Mucosa of rectum (tissue), 2 donors: ENCODE measurements around the gene TREH.
"Not testable (repeated sequence)": the region's sequence is repeated elsewhere in the genome, so short reads cannot be mapped to it uniquely, and the experiment has no call there.

Source experiments
- H3K27ac ChIP-seq, 2 donors: one replicate each; pipeline ENCODE4 v1.7.0; 2013; ENCODE audit warnings: inconsistent platforms in 2 of 2, low read depth in 2 of 2, low read length in 2 of 2
- H3K27me3 ChIP-seq, 2 donors: one replicate each; pipeline ENCODE4 v1.7.0; 2013; ENCODE audit warnings: low read length in 2 of 2; ENCODE audit not compliant: control insufficient read depth in 2 of 2, insufficient read depth in 2 of 2
- H3K36me3 ChIP-seq, 2 donors: one replicate each; pipeline ENCODE4 v1.7.0; 2013; ENCODE audit warnings: low read length in 2 of 2; ENCODE audit not compliant: control insufficient read depth in 2 of 2, insufficient read depth in 2 of 2
- H3K4me1 ChIP-seq, 2 donors: one replicate each; pipeline ENCODE4 v1.7.0; 2013; ENCODE audit warnings: low read length in 2 of 2, mild to moderate bottlenecking in 1 of 2; ENCODE audit not compliant: control insufficient read depth in 2 of 2, insufficient read depth in 2 of 2
- H3K4me3 ChIP-seq, 2 donors: one replicate each; pipeline ENCODE4 v1.7.0; 2013; ENCODE audit warnings: low read length in 2 of 2
- H3K9ac ChIP-seq, 2 donors: one replicate each; pipeline ENCODE4 v1.7.0; 2013; ENCODE audit warnings: low read length in 2 of 2, low read depth in 1 of 2, mild to moderate bottlenecking in 1 of 2
- H3K9me3 ChIP-seq, 2 donors: one replicate each; pipeline ENCODE4 v1.7.0; 2013; ENCODE audit warnings: low read length in 2 of 2; ENCODE audit not compliant: control insufficient read depth in 2 of 2
- donor health status: healthy.
- donor health status: Normal muscosa, but diverticular disease.

The TREH gene

GRCh38 chr11:118688339-118688738 is 8.9 kb upstream of the TREH start:
- H3K4me1 ChIP-seq = peaks cover 5 to 10% of the 10 kb centered on the region in 2 donors

DNA sequence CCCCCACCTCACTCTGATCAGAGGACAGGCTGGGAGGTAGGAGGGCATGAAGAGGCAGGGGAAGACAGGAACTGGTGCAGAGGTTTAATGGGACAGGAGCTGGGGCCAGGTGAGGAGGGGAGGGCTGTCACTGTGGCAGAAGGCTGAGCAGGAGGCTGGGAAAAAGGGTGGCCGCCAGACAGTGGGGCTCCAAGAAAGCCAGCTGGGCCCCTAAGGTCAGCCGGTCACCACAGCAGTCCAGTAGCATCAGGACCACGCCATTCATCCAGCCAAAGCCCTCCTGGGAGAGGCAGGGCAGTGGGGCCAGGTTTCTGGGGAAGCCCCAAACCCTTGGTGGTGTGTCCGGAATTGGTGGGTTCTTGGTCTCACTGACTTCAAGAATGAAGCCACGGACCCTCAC is 8.5 kb upstream of the TREH start:
- Histone ChIP-seq H3K27me3 (no peaks in the 10 kb centered on the region), H3K27ac (no peak overlapping the region), H3K4me1 (peaks cover 5 to 10% of the 10 kb centered on the region in 2 donors), H3K9me3 (no peaks in the 10 kb centered on the region), H3K4me3 (no peak overlapping the region), H3K9ac (no peak overlapping the region), H3K36me3 (no peaks in the 10 kb centered on the region)

More at GRCh38 chr11:118688339-118688738, 8.9 kb upstream of the TREH start:
- H3K27me3 ChIP-seq, H3K9ac ChIP-seq, H3K4me3 ChIP-seq, H3K9me3 ChIP-seq, H3K27ac ChIP-seq, H3K36me3 ChIP-seq: not testable (repeated sequence)

GRCh38 chr11:118684187-118684586 is 4.7 kb upstream of the TREH start:
- H3K9ac ChIP-seq = no peak overlapping the region
- peaks cover 0 to 2% of the 10 kb centered on the region in 2 donors for H3K27me3 ChIP-seq
- H3K27ac ChIP-seq = no peak overlapping the region
- no peak overlapping the region for H3K4me3 ChIP-seq
- peaks cover 3 to 7% of the 10 kb centered on the region in 2 donors for H3K4me1 ChIP-seq
- H3K9me3 ChIP-seq = no peaks in the 10 kb centered on the region
- no peaks in the 10 kb centered on the region for H3K36me3 ChIP-seq

GRCh38 chr11:118682939-118683338 is 3.5 kb upstream of the TREH start:
- H3K27me3 ChIP-seq, H3K27ac ChIP-seq, H3K9ac ChIP-seq, H3K9me3 ChIP-seq, H3K36me3 ChIP-seq, H3K4me3 ChIP-seq: not testable (repeated sequence)
- peaks cover 3 to 12% of the 10 kb centered on the region in 2 donors for H3K4me1 ChIP-seq

- no peak overlapping the region for H3K9ac ChIP-seq
- H3K27ac ChIP-seq = no peak overlapping the region
Measured at GRCh38 chr11:118682372-118682771, 2.9 kb upstream of the TREH start.

DNA sequence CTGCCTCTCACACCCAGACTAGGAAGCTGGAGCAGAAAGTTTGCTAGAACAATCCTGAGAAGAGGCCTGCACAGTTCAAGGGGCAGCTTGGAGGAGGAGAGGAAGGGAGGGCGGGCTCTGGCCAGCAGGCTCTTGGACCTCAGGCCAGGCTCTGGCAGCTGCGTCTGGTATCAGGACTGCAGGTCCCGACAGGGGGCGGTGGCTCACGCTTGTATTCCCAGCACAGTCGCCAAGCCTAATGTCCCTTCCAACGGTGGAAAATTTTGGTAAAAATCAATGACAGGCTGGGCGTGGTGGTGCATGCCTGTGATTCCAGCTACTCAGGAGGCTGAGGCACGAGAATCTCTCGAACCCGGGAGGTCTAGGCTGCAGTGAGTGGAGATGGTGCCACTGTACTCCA is 542 bp downstream of the TREH start:
- H3K27ac ChIP-seq = peak overlapping the region; percentile 70 to 72
- H3K4me3 ChIP-seq = peak overlapping the region in 1 of 2 donors; percentile 67
- H3K9me3 ChIP-seq, H3K27me3 ChIP-seq, H3K36me3 ChIP-seq: not testable (repeated sequence)
- peak overlapping the region in 1 of 2 donors; percentile 52 for H3K9ac ChIP-seq
- H3K4me1 ChIP-seq = peaks cover 3 to 12% of the 10 kb centered on the region in 2 donors

More at GRCh38 chr11:118682372-118682771, 2.9 kb upstream of the TREH start:
- Histone ChIP-seq H3K4me3 (no peak overlapping the region), H3K4me1 (peaks cover 3 to 12% of the 10 kb centered on the region in 2 donors), H3K27me3 (peaks cover 0 to 2% of the 10 kb centered on the region in 2 donors), H3K9me3 (no peaks in the 10 kb centered on the region), H3K36me3 (no peaks in the 10 kb centered on the region)

DNA sequence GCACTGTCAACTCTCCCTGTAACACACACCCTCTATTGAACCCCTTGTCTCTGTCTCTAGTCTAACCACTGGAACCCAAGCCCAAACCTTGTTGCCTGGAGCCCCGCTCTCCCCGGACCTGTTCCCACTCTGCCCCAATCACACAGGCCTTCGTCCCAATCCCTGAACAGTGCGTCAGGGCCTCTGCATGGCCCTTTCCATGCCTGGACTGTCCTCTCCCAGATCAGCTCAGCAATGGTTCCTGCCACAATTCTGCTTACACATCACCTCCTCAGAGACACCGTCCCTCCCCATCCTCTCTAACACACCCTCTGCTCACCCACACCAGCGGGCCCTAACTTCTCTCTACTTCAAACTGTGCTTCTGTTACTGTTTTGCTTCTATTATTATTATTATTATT is 1.5 kb downstream of the TREH start:
- Histone ChIP-seq H3K36me3 (no peaks in the 10 kb centered on the region), H3K9me3 (no peaks in the 10 kb centered on the region), H3K4me1 (peaks cover 3 to 12% of the 10 kb centered on the region in 2 donors), H3K4me3 (no peak overlapping the region), H3K9ac (no peak overlapping the region), H3K27ac (no peak overlapping the region), H3K27me3 (peaks cover 0 to 2% of the 10 kb centered on the region in 2 donors)

- Histone ChIP-seq H3K27ac (no peak overlapping the region), H3K4me1 (peaks cover 0 to 4% of the 10 kb centered on the region in 2 donors), H3K27me3 (no peaks in the 10 kb centered on the region), H3K9ac (no peak overlapping the region), H3K9me3 (peaks cover 0 to 2% of the 10 kb centered on the region in 2 donors), H3K36me3 (no peaks in the 10 kb centered on the region), H3K4me3 (no peak overlapping the region)
Measured at GRCh38 chr11:118674082-118674435, 5.4 kb downstream of the TREH start.

- H3K4me3 ChIP-seq = no peak overlapping the region
- peaks cover 0 to 2% of the 10 kb centered on the region in 2 donors for H3K9me3 ChIP-seq
- no peaks in the 10 kb centered on the region for H3K27me3 ChIP-seq
- H3K27ac ChIP-seq = no peak overlapping the region
- no peaks in the 10 kb centered on the region for H3K36me3 ChIP-seq
- no peaks in the 10 kb centered on the region for H3K4me1 ChIP-seq
- no peak overlapping the region for H3K9ac ChIP-seq
Measured at GRCh38 chr11:118673361-118674081, 5.9 kb downstream of the TREH start.

GRCh38 chr11:118672846-118673245 is 6.6 kb downstream of the TREH start:
- Histone ChIP-seq H3K9me3 (peaks cover 0 to 2% of the 10 kb centered on the region in 2 donors), H3K9ac (no peak overlapping the region), H3K27me3 (no peaks in the 10 kb centered on the region), H3K4me1 (no peaks in the 10 kb centered on the region), H3K27ac (no peak overlapping the region), H3K4me3 (no peak overlapping the region), H3K36me3 (no peaks in the 10 kb centered on the region)
